Tibial nerve (tissue), 4 donors: ENCODE results near the gene GPR146.

ENCODE experiments used
- CTCF ChIP-seq, 5 experiments: fragments of 200-600 bp in 3 of 5; fragments of 450-650 bp in 2 of 5; sonication (generic) in 3 of 5; IDR thresholded peaks; one replicate each; pipeline ENCODE4 v1.5.1; 2016 to 2019; ENCODE audit warnings: antibody characterized with exemption in 5 of 5, mild to moderate bottlenecking in 3 of 5, moderate library complexity in 2 of 5
- EP300 ChIP-seq, 2 donors: sonication (generic); formaldehyde crosslinking; IDR thresholded peaks; one replicate each; pipeline ENCODE4 v1.6.1; 2017; ENCODE audit warnings: antibody characterized with exemption in 2 of 2, mild to moderate bottlenecking in 1 of 2
- POLR2A ChIP-seq, 2 donors: fragments of 450-650 bp; IDR thresholded peaks; one replicate each; pipeline ENCODE4 v1.6.1; 2017; ENCODE audit warnings: antibody characterized with exemption in 2 of 2, mild to moderate bottlenecking in 2 of 2, moderate library complexity in 2 of 2

GRCh38 chr7:1025743-1026581, 18.4 kb upstream of the GPR146 start:
- TF ChIP-seq CTCF (IDR thresholded peaks at IDR 0.05) (no peak), POLR2A (IDR thresholded peaks at IDR 0.05) (no peak), EP300 (IDR thresholded peaks at IDR 0.05) (no peak)
